Liver (tissue), 3 donors: ENCODE results near the gene AFMID.

Source experiments
- ATF3 ChIP-seq: IDR thresholded peaks from 2 replicates; pipeline ENCODE4 v1.6.1; 2016; ENCODE audit warnings: antibody characterized with exemption
- CTCF ChIP-seq: fragments of 150-350 bp; IDR thresholded peaks from 2 replicates; pipeline ENCODE4 v1.5.1; 2017; ENCODE audit warnings: improper control_type of control experiment, low read depth, low read length; ENCODE audit not compliant: missing input control
- EGR1 ChIP-seq, 2 donors: IDR thresholded peaks; 2 replicates each; pipeline ENCODE4 v1.6.1; 2016 to 2018; ENCODE audit warnings: antibody characterized with exemption in 2 of 2, low read depth in 2 of 2
- MAX ChIP-seq: IDR thresholded peaks from 2 replicates; pipeline ENCODE4 v1.6.1; 2016; ENCODE audit warnings: antibody characterized with exemption
- RAD21 ChIP-seq, 2 donors: IDR thresholded peaks; 2 replicates each; pipeline ENCODE4 v1.6.1; 2016; ENCODE audit warnings: antibody characterized with exemption in 2 of 2, mild to moderate bottlenecking in 2 of 2
- REST ChIP-seq: IDR thresholded peaks from 2 replicates; pipeline ENCODE4 v1.6.1; 2016; ENCODE audit warnings: antibody characterized with exemption, mild to moderate bottlenecking
- TAF1 ChIP-seq: conservative IDR thresholded peaks from 2 replicates; pipeline ENCODE4 v1.6.1; 2016; ENCODE audit warnings: antibody characterized with exemption, mild to moderate bottlenecking
- YY1 ChIP-seq: IDR thresholded peaks from 2 replicates; pipeline ENCODE4 v1.6.1; 2016; ENCODE audit warnings: antibody characterized with exemption, mild to moderate bottlenecking
- ZBTB33 ChIP-seq: IDR thresholded peaks from 2 replicates; pipeline ENCODE4 v1.6.1; 2016; ENCODE audit warnings: antibody characterized with exemption
- donor health status: healthy.
- donor health status: healthy.

- TF ChIP-seq CTCF (no peak), TAF1 (no peak), ATF3 (no peak), MAX (no peak), EGR1 (IDR thresholded peaks at IDR 0.05; ENCODE audit: low read depth in 2 of 2) (no peak), YY1 (no peak), RAD21 (IDR thresholded peaks at IDR 0.05) (no peak), REST (no peak), ZBTB33 (no peak)
Observed at GRCh38 chr17:78185981-78186691, 1.0 kb upstream of the AFMID start.
